HG02973 (cell line): ENCODE results near the gene ARRDC1.

Source experiments
- ATAC-seq: cut with Tn5 transposase; IDR thresholded peaks from one replicate; pipeline ENCODE4 v1.9.1; 2021; ENCODE audit warnings: moderate library complexity; ENCODE audit not compliant: unreplicated experiment

Gene ARRDC1

GRCh38 chr9:137638680-137639079 lies 33.2 kb downstream of the ARRDC1 start:
- no peak for ATAC-seq

DNA sequence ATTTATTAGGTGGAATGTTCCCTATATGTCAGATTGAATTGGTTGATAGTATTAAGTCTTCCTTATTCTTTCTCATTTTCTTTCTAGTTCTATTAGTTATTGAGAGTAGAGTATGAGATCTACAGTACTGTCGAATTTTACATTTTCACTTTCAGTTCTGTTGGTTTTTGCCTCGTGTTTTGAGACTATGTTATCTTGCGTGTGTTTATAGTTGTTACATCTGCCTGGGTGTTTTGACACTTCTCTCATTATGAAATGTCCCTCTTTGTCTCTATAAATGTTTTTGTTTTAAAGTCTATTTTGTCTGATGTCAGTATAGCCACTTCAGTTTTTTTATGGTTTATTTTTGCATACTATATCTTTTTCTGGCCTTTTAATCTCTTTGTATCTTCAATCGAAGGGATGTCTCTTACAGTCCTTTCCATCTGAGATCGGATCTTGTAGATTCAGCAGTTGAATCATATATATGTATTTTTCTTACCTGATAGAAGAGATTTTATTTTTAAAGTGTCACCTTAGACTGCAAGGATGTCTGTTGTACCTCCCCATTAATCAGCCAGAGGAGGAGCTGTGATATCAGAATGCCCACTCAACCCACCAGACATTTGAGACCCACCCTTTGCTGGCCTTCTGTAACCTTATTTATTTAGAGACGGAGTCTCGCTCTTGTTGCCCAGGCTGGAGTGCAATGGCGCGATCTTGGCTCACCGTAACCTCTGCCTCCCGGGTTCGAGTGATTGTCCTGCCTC lies 34.0 kb downstream of the ARRDC1 start:
- ATAC-seq = peak; percentile 50

DNA sequence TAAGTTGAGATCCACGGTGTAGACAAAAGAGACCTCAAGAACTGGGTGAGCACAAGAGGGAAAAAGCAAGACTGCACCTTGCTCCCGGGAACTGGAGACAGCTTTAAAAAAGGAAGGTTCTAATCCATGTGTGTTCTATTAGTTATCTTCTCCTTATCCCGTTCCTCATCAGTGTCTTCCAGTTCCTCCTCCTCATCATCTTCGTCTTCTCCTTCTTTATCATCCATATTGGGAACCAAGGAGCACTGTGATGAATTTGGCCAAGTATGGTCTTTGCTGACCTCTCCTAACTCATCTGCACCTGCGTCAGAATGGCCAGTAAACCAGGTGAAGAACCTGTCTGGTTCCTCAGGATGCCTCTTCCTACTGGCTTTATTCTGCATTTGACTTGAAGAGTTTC lies 35.4 kb downstream of the ARRDC1 start:
- ATAC-seq = no peak

DNA sequence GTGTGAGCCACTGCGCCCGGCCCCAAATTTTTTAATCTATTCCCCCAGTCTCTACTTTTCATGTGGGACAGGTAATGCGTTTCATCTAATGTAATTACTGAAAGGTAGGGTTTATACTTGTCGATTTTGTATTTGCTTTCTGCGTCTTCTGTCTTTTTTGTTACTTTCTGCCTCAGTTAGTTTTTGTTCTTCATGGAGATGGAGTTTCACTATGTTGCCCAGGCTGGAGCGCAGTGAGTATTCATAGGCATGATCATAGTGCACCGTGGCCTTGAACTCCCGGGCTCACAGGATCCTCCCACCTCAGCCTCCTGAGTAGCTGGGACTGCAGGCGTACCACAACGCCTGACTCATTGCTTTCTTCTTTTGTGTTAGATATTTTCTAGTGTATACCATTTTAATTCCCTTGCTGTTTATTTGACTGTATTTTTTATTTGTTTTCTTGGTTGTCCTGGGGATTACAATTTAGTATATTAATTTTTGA lies 36.7 kb downstream of the ARRDC1 start:
- no peak for ATAC-seq

DNA sequence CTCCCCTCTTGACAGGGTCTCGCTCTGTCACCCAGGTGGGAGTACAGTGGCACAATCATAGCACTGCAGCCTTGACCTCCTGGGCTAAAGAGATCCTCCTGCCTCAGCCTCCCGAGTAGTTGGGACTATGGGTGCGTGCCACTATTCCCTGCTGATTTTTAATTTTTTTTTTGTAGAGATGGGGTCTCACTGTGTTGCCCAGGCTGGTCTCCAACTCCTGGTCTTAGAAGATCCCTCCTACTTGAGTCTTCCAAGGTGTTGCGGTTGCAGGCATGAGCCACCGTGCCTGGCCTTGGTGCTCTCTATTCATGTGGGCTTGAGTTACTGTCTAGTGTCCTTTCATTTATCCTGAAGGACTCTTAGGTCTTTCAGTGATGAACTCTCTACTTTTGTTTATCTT lies 37.4 kb downstream of the ARRDC1 start:
- no peak for ATAC-seq

- no peak for ATAC-seq
These were observed 38.4 kb downstream of the ARRDC1 start for GRCh38 chr9:137643921-137644320.

GRCh38 chr9:137645211-137645610 lies 39.7 kb downstream of the ARRDC1 start:
- no peak for ATAC-seq

DNA sequence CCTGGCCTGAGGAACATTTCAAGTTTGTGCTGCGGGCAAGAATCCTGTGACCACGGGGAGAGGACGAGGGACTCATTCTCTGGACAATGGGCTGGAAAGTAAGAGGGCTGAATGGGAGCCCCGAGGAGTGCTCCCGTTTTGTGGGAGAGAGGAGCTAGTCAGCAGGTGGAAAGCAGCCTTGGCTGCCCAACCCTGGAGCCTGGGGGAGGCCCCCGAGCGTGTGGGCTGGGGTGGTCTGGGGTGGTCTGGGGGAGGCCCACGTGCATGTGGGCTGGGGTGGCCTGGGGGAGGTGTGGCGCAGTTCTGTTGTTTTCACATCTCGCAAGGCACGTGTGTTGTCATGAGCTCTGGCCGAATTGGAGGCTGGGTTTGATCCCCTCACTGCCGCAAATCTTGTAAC lies 40.9 kb downstream of the ARRDC1 start:
- no peak for ATAC-seq

- ATAC-seq = no peak
These were observed 41.7 kb downstream of the ARRDC1 start for GRCh38 chr9:137647096-137647714.

- no peak for ATAC-seq
These were observed 42.9 kb downstream of the ARRDC1 start for GRCh38 chr9:137648396-137648795.

- ATAC-seq = no peak
These were observed 44.1 kb downstream of the ARRDC1 start for GRCh38 chr9:137649553-137649952.

- no peak for ATAC-seq
These were observed 44.8 kb downstream of the ARRDC1 start for GRCh38 chr9:137650259-137650658.

- no peak for ATAC-seq
These were observed 45.3 kb downstream of the ARRDC1 start for GRCh38 chr9:137650779-137651178.

GRCh38 chr9:137656416-137656815 lies 50.9 kb downstream of the ARRDC1 start:
- ATAC-seq = no peak

DNA sequence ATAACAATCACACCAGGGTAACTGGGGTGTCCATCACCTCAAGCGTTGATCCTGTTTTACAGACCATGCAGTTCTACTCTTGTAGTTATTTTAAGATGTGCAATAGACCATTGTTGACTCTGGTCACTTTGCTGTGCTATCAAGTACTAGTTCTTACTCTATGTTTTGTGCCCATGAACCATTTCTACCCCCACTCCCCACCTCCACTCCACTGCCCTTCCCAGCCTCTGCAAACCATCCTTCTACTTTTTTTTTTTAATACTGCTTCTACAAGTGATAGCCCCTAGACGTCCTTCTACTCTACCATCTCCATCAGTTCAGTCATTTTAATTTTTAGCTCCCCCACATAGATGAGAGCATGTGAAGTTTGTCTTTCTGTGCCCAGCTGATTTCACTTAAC lies 52.1 kb downstream of the ARRDC1 start:
- no peak for ATAC-seq

DNA sequence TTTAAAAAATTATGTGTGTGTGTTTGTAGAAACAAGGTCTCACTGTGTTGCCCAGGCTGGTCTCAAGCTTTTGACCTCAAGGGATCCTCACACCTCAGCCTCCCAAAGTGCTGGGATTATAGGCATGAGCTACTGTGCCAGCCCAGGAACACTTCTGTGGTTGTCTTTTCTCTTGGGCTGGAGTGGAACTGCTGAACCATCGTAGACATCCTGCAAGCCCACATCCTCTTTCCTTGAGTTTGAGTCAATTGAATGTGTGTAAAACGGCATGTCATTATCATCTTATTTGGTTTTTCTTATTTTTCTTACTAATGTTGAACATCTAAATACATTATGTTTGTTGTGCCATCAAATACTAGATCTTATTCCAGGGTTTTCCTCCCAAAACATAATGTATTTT lies 53.3 kb downstream of the ARRDC1 start:
- ATAC-seq = no peak

DNA sequence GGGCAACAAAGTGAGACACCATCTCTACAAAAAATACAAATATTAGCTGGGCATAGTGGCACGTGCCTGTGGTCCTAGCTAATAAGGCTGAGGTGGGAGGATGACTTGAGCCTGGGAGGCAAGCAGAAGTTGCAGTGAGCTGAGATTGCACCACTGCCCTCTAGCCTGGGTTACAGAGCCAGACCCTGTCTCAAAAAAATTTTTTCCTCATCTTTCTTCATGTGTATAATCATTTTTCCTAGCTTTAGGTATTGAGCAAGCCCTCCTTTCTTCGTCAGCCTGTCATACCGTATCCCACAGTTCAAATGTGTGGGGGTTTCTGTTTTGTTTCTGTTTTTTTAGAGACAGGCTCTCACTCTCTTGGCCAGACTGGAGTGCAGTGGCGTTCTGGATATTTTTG lies 54.7 kb downstream of the ARRDC1 start:
- no peak for ATAC-seq

DNA sequence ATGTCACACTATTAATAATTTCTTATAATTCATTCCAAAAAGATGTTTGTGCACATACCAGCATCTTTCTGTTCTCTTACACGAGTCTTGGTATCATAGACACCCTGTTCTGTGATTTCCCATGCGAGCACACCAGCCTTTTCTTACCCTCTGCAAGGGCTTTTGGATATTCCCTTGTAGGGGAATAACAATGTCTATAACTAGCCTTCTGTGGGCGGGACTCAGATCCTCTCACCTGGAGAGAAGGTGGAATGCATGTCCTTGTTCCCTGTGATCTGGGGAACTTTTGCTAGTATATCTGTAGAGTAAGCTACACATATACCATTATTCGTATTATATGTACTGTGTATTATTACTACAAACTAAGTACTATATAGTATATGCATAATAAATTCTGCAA lies 58.1 kb downstream of the ARRDC1 start:
- ATAC-seq = no peak

DNA sequence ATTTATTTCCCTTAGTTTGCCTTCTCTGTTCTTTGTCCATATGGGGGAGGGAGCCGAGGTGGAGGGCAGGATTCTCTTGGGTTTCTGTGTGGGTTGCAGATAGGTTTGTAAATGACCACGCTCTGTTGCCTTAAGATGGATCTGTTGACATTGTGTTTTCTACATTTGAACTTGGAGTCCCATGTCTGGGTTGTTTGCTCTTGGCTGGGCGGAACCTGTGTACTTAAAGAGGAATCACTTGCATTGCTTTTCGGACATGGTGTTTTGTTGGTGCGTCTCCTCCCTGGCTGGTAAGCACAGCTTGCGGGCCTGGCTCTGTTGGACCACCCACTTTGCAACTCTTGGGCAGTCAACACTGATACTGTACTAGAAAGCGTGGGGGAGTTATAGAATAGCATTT lies 59.2 kb downstream of the ARRDC1 start:
- no peak for ATAC-seq
